ENCODE data around the gene HEYL.

Gene HEYL

DNA sequence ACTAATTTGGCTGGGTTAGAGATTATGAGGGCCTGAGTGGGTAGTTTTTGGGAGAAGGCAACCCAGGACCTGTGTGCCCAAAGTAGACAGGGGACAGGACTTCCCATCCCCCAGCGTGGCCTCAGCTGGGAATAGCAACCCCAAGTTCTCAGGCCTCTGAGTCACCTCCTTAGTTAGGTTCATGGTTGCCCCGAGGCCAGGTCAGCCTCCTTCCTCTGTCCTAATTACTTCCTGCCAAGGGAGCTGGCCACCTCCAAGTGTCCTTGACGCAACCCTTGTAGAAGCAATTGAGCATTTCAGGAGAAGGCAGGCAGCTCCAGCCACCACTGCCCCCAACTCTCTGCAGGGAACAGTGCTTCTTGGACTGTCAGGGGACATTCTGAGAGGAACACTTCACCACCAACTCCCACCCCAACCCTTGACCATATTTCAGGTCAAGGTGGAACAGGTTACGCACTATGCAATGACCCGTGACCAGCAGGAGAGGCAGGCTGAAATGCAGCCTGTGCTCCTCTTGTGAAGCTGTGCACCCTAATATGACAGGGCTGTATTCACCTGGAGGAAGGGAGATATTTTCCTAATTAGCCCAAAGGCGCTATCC is 37.6 kb upstream of the HEYL start:
- TF ChIP-seq, protein P1, sequence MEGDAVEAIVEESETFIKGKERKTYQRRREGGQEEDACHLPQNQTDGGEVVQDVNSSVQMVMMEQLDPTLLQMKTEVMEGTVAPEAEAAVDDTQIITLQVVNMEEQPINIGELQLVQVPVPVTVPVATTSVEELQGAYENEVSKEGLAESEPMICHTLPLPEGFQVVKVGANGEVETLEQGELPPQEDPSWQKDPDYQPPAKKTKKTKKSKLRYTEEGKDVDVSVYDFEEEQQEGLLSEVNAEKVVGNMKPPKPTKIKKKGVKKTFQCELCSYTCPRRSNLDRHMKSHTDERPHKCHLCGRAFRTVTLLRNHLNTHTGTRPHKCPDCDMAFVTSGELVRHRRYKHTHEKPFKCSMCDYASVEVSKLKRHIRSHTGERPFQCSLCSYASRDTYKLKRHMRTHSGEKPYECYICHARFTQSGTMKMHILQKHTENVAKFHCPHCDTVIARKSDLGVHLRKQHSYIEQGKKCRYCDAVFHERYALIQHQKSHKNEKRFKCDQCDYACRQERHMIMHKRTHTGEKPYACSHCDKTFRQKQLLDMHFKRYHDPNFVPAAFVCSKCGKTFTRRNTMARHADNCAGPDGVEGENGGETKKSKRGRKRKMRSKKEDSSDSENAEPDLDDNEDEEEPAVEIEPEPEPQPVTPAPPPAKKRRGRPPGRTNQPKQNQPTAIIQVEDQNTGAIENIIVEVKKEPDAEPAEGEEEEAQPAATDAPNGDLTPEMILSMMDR (IDR thresholded peaks at IDR 0.05; ENCODE audit: control insufficient read depth, extremely low read depth, insufficient read depth), result no peak
- DNase-seq (ENCODE audit: low read depth), result no peak
- H3K4me3 ChIP-seq (ENCODE audit: low read depth, low read length), result no peak overlapping the region

DNA sequence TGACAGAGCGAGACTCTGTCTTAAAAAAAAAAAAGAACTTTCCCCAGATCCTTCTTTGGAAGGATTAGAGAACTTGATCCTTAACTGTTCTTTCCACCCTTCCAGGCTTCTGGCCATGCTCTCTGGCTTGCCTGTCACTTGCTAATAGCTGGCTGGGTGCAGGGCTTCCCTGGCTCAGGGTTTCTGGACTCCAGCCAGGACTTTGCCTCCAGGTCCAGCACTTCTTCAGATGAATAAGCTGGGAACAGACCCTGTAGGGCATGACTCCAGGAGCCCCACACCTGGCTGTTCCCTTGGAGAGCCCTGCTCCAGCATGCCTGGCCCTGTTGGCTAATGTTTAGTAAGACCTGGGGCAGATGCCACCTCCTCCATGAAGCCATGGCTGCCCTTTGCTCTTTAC is 35.8 kb upstream of the HEYL start:
- TF ChIP-seq, protein P1 (IDR thresholded peaks at IDR 0.05; ENCODE audit: control insufficient read depth, extremely low read depth, insufficient read depth), result no peak
- DNase-seq (ENCODE audit: low read depth), result no peak
- no peak overlapping the region for H3K4me3 ChIP-seq (ENCODE audit: low read depth, low read length)

DNA sequence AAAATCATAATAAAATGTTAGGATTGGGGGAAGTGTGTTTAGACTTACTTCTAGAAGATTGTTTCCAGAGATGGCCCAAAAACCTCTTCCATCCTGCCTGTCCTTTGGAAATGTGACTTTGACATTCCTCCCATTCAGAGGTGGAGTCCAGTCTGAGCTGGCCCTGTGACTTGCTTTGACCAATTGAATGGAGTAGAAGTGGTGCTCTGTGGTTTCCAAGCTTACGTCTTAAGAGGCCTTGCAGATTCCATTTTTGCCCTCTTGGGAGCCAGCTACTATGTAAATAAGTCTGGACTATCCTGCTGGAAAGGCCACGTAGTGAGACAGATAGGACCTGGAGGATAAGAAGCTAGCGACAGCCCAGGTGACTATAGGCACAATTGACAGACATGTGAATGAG is 33.8 kb upstream of the HEYL start:
- TF ChIP-seq, protein P1 (IDR thresholded peaks at IDR 0.05; ENCODE audit: control insufficient read depth, extremely low read depth, insufficient read depth), result no peak
- no peak for DNase-seq (ENCODE audit: low read depth)
- no peak overlapping the region for H3K4me3 ChIP-seq (ENCODE audit: low read depth, low read length)

DNA sequence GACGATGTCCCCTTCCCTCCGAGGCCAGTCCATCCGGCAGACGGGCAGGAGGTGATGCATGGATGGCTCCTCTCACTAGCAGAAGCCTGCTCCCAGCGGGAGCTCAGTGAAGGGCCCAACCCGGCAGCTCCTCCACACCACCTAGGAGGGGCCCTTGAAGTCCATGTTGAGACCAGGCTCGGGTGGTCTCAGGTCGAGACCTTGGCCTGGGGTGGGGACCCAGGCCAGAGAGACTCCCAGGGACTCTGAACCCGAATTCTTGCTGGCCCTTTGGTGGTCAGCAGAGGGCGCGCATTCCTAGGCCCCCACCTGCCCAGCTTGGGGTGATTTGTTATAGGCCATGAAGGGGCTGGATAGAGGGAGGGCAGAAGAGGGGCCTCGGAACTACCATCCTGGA is 33.1 kb upstream of the HEYL start:
- TF ChIP-seq, protein P1 (IDR thresholded peaks at IDR 0.05; ENCODE audit: control insufficient read depth, extremely low read depth, insufficient read depth), result peak; percentile 29; the same call in 1 of the 2 replicates
- DNase-seq (ENCODE audit: low read depth), result no peak
- no peak overlapping the region for H3K4me3 ChIP-seq (ENCODE audit: low read depth, low read length)

DNA sequence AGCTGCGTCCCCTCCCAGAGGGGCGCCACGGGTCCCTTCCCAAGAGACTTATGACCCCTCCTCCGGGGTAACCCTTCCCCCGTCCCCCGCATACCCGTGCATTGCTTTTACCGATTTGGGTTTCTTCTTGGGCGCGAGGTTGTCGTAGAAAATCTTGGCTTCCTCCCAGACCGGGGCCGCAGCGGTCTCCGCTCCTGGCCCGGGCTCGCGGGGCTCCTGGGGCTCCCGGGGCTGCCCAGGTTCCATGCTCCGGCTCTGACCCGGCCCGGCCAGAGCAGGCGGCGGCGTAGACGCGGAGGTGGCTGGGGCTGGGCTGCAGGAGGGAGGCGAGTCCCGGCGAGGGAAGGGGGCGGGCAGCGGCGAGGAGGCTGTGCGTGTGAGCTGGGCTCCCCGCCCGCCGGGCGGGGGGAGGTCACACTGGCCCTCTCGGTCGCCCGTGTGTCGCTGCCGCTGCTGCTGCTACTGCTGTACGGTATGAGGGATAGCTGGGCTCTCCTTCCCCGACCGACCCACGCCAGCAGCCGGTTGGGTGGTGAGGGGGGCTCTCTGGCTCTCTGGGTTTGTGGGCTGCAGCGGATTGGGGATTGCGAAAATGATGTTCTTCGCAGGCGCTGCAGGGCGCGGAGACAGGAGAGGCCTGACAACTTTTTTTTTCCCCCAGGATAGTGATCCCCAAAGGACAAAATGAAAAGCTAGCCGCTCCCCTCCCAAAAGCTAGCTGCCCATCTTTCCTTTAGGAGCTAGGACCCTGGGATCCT is 32.5 kb upstream of the HEYL start, which contains the start of gene NT5C1A:
Gene NT5C1A, minus strand, starts transcription at position 315 of the 758 bp plus-strand sequence. Its CDS starts 69 bp downstream, at position 246.
- TF ChIP-seq, protein P1 (IDR thresholded peaks at IDR 0.05; ENCODE audit: control insufficient read depth, extremely low read depth, insufficient read depth), result no peak
- no peak for DNase-seq (ENCODE audit: low read depth)
- peak within 1 kb of the TSS; percentile 28 for H3K4me3 ChIP-seq (ENCODE audit: low read depth, low read length)

DNA sequence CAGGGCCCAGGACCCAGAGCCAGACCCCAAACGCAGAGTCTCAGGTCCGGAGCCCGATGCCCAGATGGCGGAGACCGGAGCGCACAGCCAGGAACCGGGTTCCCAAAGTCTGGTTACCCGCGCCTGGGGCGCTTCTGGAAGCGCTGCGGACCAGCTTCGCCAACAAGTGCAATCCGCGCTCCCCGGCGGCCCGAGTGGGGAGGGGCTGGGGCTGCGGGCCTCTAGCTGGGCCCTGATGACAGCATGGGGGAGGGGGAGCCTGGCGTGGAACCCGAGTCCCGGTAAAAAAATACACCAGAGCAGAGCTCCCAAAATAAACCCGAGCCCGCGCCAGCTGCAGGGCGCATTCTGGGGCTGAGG is 32.0 kb upstream of the HEYL start:
- no peak for DNase-seq (ENCODE audit: low read depth)
- TF ChIP-seq, protein P1 (IDR thresholded peaks at IDR 0.05; ENCODE audit: control insufficient read depth, extremely low read depth, insufficient read depth), result no peak
- peak overlapping the region; percentile 28 for H3K4me3 ChIP-seq (ENCODE audit: low read depth, low read length)

Data from LNCaP clone FGC (cell line).